ENCODE data around the gene IQCE. TPM values are rescaled to one million over a fixed set of nuclear protein-coding genes. Genes with fewer than 3 reads are reported as not detected.
A peak's percentile ranks its signal among the peaks of the same experiment; 100 is the strongest.
"Not testable (repeated sequence)": the region's sequence is repeated elsewhere in the genome, so short reads cannot be mapped to it uniquely, and the experiment has no call there.

The IQCE gene
- total RNA-seq, 2 donors from 2014 or later, result 6.6 to 9.1 TPM

GRCh38 chr7:2555121-2556052 is 3.4 kb upstream of the IQCE start, which contains the start of gene BRAT1:
Gene BRAT1 (minus strand): TSS chr7:2555524. CDS start chr7:2554431, 1,093 bp downstream.
- Histone ChIP-seq H3K4me1 (peaks cover 0 to 43% of the 10 kb centered on the region in 2 donors), H3K27me3 (no peaks in the 10 kb centered on the region), H3K27ac (peak within 1 kb of the TSS; percentile 95 to 96), H3K4me3 (peak within 1 kb of the TSS; percentile 81 to 97), H3K9me3 (no peaks in the 10 kb centered on the region), H3K36me3 (no peaks in the 10 kb centered on the region)
- DNase-seq (ENCODE audit: low spot score), result peak; percentile 97
- TF ChIP-seq CTCF (IDR thresholded peaks at IDR 0.05), result no peak

- DNase-seq (ENCODE audit: low spot score), result no peak
- Histone ChIP-seq H3K36me3 (no peaks in the 10 kb centered on the region), H3K4me1 (peaks cover 0 to 33% of the 10 kb centered on the region in 2 donors), H3K27ac (peak overlapping the region; percentile 74 to 78), H3K4me3 (peak overlapping the region; percentile 81 to 97), H3K9me3 (no peaks in the 10 kb centered on the region), H3K27me3 (no peaks in the 10 kb centered on the region)
- no peak for TF ChIP-seq CTCF (IDR thresholded peaks at IDR 0.05)
Measured at GRCh38 chr7:2559283-2559950, 638 bp downstream of the IQCE start.

GRCh38 chr7:2563955-2564354 is 5.2 kb downstream of the IQCE start:
- H3K9me3 ChIP-seq; H3K27ac ChIP-seq; H3K36me3 ChIP-seq; H3K4me3 ChIP-seq; H3K27me3 ChIP-seq; DNase-seq (ENCODE audit: low spot score): not testable (repeated sequence)
- peaks cover 0 to 25% of the 10 kb centered on the region in 2 donors for H3K4me1 ChIP-seq

GRCh38 chr7:2564970-2565540 is 6.3 kb downstream of the IQCE start:
- TF ChIP-seq CTCF (IDR thresholded peaks at IDR 0.05), result no peak
- Histone ChIP-seq H3K27ac (no peak overlapping the region), H3K4me1 (peaks cover 0 to 18% of the 10 kb centered on the region in 2 donors), H3K9me3 (no peaks in the 10 kb centered on the region), H3K36me3 (no peaks in the 10 kb centered on the region), H3K4me3 (no peak overlapping the region), H3K27me3 (no peaks in the 10 kb centered on the region)
- DNase-seq (ENCODE audit: low spot score), result no peak

GRCh38 chr7:2566348-2566889 is 7.6 kb downstream of the IQCE start:
- TF ChIP-seq CTCF (IDR thresholded peaks at IDR 0.05), result no peak
- H3K9me3 ChIP-seq, result no peaks in the 10 kb centered on the region
- H3K4me1 ChIP-seq, result peaks cover 0 to 14% of the 10 kb centered on the region in 2 donors
- no peak for DNase-seq (ENCODE audit: low spot score)
- H3K36me3 ChIP-seq, result no peaks in the 10 kb centered on the region
- H3K27ac ChIP-seq, result no peak overlapping the region
- H3K4me3 ChIP-seq, result no peak overlapping the region
- no peaks in the 10 kb centered on the region for H3K27me3 ChIP-seq

All from right atrium auricular region (tissue), 2 donors.